ENCODE data around the gene FAM168A.
A peak's percentile ranks its signal among the peaks of the same experiment; 100 is the strongest.

The FAM168A gene

DNA sequence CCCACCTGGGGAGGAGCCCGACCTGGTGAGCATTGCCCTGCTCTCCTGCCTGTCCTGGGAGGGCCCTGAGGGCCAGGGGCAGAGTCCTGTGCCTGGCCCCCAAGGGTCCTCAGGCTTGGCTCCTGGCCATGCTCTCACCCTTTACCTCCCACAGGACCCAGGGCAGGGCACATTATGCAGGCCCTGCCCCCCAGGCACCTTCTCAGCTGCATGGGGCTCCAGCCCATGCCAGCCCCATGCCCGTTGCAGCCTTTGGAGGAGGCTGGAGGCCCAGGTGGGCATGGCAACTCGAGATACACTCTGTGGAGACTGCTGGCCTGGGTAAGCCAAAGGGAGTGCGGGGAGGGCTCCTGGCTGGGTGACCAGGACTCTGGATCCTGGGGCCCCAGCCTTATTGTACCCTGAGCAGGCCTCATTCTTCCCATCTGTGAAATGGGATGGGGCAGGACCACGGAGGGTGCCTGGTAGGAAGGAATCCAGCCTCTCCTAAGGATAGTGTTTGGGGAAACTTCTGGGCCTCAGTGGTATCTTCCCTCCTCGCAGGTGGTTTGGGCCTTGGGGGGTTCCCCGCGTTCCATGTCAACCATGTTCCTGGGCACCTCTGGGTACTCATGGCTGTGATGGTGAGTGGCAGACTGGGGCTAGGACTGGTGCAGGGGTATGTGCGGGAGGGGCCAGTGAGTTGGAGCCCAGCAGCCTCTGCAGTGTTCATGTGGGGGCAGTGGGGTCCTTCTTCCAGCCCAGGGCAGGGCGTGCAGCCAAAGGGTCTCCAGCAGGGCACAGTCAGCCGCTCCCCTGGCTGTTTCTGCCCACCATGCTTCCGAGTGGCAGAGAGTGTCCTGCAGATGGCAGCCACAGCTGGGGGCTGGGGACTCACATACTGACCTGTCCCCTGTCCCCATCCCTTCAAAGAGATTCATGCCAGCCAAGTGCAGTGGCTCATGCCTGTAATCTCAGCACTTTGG, 207.0 kb downstream of the FAM168A start:
- DNase-seq (ENCODE audit: low spot score) = no peak

DNA sequence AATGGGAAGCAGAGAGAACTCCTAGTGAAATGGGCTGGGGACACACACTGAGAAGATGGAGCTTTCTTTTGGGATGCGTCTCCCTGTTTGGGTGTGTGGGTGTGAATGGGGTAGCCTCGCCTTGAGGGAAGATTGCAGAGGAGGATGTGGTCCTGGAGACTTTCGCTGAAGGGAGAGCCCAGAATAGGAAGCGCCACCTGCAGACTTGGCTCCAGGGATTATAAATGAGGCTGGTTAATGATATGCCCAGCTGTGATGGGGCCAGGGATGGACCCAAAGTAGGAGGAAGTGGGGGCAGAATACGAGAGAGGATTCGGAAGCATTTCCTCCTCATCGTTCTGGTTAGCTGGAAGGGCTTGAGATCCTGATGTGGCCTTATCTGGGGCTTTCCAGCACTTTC, 208.0 kb downstream of the FAM168A start:
- no peak for DNase-seq (ENCODE audit: low spot score)

DNA sequence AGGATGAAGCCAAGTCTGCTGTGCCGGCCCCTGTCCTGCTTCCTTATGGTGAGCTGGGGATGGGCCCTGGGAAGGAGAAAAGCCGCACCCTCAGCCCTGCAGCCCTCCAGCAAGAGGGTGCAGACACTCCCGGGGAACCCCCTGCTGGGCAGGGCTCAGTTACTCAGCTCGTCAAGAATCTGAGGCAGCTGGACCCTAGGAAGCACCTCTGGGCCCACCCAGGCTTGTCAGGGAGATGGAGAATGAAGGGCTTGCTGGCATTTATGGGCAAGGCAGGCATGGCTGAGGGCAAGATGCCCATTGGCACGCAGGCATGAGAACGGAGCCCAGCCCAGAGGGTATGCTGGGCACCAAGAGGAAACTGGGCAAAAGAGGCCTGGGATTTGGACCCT, 208.8 kb downstream of the FAM168A start:
- no peak for DNase-seq (ENCODE audit: low spot score)

DNA sequence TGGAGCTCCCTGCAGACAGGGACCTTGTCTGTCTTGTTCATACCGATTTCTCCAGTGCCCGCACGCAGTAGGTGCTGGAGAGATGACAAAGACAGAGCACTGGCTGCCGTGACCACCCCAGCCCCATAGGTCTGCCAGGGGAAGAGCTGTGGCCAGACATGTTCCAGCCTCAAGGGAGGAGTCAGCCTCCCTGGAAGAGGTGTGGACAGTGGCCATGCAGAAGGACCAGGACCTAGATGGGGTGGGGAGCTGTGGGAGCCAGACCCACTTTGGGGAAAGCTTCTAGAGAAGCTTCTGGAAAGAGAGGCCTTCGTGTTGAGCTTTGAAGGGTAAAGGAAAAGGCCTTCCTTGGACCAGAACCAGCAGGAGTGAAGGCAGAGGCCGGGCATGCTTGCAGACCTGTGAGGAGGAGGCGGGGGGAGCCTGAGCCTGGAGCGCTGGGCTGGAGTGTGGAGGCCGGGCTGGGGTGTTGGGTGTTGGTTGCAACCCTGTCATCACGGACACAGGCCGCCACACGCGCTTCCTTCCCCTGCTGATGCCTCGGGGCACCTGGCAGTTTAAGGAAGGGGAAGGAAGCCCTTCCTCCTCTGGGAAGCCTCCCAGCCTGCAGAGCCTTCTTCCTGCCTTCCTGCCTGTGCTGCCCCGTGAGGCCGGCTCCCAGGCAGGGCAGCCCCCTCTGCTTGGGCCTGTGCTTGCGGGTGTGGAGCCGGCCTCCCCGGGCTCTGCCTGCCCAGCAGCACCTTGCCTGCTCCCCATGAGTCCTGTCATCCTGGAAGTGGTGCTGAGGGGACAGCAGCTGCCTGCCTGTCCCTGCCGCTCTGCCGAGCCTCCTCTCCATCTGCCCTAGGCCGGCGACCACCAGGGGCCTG, 209.4 kb downstream of the FAM168A start:
- no peak for DNase-seq (ENCODE audit: low spot score)

DNA sequence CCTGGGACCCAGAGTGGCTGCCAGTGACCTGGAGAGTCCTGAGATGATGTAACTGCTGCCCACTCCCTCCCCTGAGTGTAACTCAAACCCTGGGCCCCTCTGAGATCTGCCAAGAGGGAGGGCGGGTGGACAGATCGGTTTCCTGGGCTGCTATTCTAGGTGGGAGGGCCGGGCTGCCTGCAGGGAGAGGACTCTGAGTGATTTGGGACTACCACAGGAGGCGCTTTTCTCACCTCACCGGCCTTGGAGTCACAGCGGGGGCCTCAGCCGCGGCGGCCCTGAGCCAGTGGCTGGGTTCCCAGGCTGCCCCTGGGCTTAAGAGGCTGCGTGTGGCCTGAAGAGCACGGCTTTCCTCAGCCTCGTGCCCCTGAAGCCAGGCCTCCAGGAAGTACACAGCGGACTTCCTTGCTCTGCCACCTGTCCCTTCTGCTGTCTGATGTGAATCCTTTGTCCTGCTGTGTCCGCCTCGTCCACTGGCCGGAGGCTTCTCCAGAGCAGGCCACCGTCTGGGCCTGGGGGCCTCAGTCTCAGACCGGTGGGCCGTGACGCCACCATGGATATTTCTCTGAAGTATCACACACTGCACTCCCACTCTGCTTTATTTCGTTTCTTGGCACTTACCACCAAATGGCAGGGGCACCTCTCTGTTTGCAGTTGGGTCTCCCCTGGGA, 210.2 kb downstream of the FAM168A start:
- DNase-seq (ENCODE audit: low spot score) = no peak

DNA sequence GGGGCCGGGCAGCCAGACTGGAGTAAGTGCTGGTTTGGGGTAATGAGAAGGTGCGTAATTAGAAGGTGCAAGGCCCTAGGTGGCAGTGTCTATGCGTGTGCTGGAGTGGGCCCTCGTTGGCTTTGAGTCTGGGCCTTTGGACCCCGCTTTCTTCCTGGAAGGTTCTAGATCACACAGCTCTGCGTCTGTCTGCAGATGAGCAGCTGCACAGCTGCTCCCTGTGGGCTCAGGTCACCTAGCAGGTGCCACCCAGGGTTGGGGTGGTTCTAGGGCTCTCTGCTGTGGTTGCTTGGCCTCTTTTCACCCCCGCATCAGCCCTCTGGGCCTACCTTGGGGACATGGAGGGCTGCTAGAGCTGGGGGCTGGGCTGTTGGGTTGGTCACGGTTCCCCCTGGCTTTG, 211.4 kb downstream of the FAM168A start:
- no peak for DNase-seq (ENCODE audit: low spot score)

DNA sequence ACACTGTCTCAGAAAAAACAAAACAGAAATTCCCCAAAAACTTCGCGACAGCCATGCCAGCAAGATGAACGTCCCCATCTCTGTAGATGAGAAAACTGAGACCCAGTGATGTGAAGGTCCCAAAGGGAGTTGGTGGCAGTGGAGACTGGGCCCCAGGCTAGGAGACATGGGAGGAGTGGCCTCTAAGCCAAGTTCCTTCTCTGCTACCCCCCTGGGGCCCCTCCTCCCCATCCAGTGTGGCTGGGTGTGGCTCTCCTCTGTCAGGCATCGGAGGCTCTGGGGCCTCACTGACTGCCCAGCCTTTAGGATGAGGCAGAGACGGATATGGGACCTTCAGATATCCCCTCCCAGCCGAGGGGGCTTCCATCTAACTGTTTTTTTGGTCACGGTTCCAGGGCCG, 211.9 kb downstream of the FAM168A start:
- no peak for DNase-seq (ENCODE audit: low spot score)

DNA sequence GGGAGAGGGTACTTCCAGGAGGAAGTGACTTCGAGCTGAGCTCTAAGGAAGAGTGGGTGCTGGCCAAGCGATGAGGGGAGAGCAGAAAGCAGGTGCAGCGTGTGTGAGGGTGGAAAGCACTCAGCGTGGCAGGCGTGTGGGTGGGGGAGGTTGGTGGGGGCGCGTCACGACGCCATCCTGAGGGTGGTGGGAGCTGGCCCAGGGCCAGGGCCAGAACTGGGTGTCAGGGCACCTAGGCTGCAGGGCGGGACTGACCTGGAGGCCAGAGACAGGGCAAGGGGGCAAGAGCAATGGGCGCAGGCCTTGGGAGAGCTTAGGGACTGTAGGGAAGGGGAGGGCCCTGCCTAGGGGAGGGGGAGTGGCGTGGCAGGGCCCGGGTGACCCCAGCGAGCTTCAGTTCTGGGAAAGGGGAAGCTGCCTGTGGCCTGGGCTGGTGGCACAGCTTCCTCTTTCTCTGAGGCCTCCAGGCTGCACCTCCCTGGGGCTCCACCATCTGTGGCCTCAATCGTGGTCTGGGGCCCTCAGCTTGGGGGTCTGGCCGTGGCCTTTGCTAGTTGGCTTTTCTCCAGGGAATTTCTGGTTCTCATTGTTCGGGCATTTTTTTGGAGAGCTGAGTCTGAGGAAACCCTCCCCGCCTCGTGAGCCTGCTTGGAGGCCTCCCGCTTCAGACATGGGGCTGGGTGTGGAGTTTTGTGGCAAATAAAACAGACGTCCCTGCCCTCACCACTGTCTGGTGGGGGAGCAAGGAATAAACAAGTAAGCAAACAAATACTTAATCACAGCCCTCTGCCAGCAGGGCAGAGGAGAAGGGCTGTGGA, 212.8 kb downstream of the FAM168A start:
- no peak for DNase-seq (ENCODE audit: low spot score)

DNA sequence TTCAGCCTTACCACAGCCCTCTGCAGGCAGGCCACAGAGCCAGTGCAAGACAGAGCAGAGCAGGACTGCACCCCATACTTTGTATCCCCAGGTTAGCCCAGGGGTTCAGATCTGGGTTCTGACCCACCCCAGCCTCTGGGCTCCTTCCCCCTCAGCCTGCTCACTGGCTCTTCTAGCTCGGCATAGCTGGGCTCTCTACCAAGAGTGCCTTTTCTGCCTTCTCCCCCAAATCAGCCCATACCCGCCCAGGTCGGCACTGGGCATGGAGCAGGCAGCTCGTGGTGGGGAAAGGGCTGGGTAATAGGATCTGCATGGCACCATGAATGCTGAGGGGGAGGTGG, 213.4 kb downstream of the FAM168A start:
- no peak for DNase-seq (ENCODE audit: low spot score)

DNA sequence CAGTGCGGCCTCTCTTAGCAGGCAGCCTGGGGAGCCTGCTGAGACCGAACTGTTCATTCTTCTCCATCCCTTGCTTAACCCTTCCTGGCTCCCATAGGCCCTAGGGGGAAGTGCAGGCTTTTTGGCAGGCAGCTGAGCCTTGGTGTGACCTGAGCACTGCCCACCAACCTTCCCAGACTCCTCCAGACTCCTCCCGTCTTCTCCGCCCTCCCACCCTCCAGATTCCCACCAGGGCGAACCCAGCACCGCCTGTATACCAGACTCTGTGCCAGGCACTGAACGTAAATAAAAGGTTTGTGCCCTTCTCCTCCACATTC, 213.8 kb downstream of the FAM168A start:
- DNase-seq (ENCODE audit: low spot score) = no peak

DNA sequence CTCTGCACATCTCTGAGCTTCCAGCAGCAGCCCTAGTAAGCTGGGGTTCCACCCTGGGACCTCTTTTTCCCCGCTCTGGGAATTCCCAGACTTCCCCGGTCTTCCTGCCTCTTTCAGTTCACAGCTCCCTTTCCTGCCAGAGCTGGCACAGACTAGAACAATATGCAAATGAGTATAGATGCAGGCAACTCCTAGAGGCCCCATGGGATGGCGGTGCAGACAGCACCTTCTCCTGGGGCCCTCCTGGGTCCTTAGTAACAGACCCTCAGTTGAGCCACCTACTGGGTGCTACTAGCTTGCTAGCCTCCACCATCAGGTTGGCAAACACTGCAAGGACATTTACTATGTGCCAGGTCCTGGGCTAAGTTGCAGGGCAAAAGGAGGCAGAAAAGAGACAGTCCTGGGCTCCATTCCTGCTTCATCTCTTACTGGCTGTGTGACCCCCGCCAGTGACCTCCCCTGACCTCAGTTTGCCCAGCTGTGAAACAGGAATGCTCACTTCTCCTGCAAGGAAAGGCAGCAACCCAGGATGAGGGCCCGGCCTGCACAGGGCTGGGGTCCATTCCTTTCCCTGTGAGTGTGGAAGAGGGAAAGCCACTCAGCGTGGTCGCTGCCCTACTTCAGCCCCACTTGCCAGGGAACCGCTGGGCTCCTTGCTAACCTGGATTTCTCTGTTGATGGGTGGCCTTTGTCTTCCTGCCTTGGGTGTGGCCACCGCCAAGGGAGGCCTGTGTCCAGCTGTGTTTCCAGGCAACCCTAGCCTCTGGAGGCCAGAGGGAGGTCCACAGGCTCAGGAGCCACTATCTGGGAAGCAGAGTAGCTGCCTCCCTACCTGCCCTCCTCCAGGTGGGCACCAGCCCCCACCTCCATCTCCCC, 214.4 kb downstream of the FAM168A start:
- DNase-seq (ENCODE audit: low spot score) = no peak

DNA sequence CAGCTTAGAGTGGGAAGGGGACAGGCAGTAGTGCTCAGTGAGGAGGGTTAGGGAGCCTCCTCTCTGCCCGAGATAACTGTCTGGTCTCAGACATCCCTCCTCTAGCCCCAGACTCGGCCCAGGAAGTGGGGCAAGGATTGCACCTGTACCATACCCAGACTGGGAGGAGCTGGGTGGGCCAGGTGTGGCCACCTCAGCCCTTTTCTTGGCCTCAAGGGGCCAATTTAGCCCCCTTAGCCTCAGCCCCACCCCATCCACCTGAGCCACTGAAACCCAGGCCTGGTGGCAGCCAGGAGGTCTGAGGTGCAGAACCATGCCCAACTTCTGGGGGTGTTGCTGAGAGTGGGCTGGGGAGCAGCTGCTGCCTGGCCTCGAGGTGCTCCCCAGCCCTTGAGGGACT, 215.2 kb downstream of the FAM168A start:
- no peak for DNase-seq (ENCODE audit: low spot score)

DNA sequence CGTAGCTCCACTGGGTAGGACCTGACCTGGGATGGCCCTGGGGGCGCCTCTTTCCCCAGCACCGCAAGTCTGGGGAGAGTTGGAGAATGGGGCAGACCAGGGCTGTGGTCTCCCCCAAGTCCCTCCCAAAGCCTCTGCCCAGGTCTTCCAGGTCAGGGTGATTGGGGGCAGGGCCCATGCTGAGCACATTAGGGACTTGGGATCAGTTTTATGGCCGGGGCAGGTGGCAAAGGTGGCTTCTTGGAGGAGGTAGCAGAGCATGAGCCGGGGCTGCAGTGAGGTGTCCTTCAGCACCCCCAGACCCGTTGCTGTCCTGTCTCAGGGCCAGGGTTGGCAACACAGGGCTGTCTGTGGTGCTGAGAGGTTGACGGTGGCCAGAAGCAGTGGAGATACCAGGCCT, 215.7 kb downstream of the FAM168A start:
- DNase-seq (ENCODE audit: low spot score) = no peak

DNA sequence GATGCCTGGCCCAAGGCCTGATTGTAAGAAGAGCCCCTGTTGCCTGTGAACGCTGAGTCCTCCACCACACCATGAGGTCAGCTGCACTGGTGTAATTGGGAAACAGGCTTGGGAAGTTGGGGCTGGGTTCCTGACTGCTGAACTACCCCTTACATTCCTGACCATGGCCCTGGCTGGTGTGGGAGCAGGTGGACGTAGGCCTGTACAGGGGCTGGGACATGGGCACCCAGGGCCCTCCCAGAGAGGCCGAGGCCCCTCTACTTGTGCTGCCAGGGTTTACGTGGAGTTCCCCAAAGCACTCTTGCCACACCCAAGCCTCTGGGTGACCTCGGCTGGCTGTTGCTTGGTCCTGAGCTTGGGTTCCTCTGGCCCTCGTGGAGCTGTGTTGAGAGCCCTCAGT, 216.3 kb downstream of the FAM168A start:
- DNase-seq (ENCODE audit: low spot score) = no peak

DNA sequence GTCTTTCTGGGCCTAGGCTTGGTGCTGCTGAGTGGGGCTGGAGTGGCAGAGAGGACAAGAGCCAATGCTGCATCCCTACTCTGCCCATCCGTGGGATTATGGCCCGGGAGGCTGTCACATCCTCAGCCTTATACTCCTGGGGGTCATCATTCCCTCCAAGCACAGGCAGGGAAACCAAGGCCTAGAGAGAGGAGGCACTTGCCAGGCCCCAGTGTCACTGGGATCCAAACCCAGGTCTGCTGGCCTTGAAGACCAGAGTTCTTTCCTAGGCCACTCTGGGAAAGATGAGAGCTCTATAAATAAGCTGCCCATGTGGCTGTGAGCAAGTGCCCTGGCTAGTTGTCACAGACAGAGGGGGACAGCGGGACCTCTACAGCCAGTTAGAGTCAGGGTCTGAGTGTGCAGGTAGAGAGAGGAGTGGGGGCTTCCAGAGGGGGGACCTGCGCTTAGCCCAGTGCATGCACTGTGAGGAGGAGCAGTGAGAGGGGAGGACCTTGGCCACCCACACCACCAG, 217.0 kb downstream of the FAM168A start:
- DNase-seq (ENCODE audit: low spot score) = no peak

DNA sequence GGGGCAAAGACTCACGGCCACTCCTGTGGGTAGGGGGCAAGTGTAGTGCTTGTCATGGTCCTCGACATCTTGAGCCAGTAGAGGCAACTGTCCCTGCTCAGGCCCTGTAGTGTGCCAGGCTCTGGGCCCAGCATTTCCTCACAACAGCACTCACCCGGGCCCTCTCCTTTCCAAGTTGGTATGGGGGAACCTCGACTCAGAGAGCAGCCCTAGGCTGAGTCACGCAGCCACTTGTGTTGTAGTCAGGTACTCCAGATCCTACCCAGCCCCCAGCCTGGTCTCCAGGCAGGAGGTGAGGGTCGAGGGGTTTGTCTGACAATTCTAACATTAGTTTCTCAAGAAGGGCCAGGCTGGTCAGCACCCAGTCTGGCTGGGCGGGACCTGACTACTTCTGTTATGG, 217.6 kb downstream of the FAM168A start:
- DNase-seq (ENCODE audit: low spot score) = no peak

DNA sequence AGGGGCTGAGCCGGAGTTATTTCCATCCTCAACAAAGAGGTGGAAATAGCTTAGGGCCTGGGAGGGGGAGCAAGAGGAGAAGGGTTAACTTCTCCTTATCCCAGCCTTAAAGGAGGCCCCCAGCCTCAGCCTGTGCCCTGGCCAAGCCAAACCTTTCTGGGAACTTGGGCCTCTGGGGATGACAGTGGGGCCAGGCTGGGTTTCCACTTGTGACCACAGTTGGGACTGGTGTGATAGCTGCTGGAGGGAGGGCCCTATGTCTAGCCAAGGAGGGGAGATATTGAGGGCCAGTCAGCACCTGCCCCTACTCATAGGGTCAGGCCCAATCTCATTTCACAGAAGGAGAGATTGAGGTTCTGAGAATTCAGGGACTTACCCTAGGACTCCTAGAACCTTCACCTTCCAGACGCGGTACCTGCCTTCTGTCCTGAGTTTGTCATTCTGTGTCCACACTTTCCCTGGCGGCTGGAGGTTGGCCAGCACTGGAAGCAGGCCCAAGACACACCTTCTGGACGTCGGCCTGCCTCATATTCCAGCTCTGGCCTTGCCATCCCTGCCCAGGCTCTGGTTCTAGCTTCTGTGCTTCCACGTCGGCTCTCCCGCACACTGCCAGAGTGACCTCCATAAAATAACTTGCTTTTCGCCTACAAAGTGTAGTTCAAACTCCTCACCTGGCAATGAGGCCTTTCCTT, 218.6 kb downstream of the FAM168A start:
- DNase-seq (ENCODE audit: low spot score) = no peak

DNA sequence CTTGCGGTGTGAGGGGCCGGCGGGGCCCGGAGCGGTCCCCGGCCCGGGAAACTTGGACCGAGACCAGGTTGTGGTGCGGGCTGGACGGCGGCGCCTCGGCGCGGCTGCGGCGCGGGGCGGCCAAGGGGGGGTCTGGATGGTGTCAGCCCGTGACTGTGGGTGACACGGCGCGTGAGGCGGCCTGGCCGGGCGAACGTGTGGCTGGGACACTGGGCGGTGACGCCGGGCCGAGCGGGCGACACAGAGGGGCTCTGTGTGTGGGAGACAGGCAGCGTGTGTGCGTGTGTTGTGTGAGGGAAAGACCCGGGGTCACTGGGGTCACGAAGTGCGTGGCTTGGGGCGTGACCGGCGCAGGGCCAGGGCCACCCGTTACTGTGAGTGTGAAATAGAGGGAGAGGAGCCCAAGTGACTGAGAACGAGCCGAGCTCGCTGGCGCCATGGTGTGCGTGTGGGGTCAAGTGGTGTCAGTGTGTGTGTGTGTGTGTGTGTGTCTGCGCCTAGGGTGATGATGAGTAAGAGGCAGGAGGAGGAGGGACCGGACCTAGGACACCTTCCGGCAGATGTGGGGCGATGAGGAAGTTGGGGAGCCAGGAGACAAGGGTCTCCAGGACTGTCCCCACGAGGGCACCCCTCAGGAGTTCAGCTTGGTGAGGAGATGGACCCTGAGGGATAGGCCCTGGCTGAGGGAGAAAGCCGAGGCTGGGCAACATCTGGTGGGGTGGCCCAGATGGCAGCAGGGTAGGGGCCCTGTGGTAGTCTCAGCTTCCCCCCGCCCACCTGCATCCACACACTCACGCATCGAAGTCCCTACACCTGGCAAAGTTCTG, 220.9 kb downstream of the FAM168A start:
- peak; percentile 50 for DNase-seq (ENCODE audit: low spot score)

Data from SK-N-DZ (cell line).